GM13977 (cell line): ENCODE data around the gene MYO18A.
"Not testable (repeated sequence)": the region's sequence is repeated elsewhere in the genome, so short reads cannot be mapped to it uniquely, and the experiment has no call there.

Experiments used
- DNase-seq: peaks from one replicate; pipeline ENCODE4 v3.0.0; 2012; ENCODE audit warnings: low spot score
- CTCF ChIP-seq: IDR thresholded peaks from 2 replicates; pipeline ENCODE4 v1.5.1; 2012; ENCODE audit warnings: mild to moderate bottlenecking, control low read depth; ENCODE audit not compliant: insufficient read depth; ENCODE audit errors: extremely low read depth, missing control alignments
- in situ Hi-C: fragments of 300-500 bp; cut with MboI; formaldehyde crosslinking; loops from one replicate; pipeline ENCODE4 v1.12.0; 2022; ENCODE audit warnings: low sequenced_read_pairs, low pct_unique_long_range_greater_than_20kb, mixed read lengths, inconsistent platforms; ENCODE audit not compliant: unreplicated experiment

MYO18A gene

DNA sequence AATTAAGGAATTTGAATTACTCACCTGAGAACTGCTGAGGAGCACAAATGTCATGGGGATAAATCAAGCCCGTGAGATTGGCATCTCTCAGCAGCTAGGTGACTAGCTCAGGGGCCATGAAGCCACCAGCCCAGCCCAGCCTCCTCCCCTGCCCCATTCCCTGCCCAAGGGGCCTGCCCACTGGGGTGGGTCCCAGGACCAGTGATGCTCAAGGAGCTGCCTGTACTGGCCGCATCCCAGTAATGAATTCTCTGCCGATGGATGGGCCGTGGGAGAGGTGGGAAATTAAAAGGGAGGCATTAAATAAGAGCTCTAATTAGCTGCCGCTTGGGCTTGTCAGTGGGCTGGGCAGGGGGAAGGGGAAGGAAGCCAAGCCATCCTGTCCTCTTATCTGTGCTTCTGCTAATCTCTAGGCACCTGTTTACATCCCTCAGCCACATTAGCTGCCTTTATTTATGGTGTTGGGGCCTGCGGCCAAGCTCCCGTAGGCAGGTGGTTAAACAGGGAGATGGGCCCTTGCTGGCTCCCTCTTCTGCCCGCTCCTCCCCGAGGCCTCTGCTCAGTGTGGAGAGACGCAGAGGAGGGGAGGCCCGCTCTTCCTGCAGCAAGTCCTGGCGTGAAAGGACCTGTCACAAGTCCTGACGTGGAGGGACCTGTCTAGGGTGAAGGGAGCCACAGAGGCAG lies 88.5 kb downstream of the MYO18A start:
- TF ChIP-seq CTCF = no peak
- DNase-seq = no peak
- in situ Hi-C loops = no loop called here

DNA sequence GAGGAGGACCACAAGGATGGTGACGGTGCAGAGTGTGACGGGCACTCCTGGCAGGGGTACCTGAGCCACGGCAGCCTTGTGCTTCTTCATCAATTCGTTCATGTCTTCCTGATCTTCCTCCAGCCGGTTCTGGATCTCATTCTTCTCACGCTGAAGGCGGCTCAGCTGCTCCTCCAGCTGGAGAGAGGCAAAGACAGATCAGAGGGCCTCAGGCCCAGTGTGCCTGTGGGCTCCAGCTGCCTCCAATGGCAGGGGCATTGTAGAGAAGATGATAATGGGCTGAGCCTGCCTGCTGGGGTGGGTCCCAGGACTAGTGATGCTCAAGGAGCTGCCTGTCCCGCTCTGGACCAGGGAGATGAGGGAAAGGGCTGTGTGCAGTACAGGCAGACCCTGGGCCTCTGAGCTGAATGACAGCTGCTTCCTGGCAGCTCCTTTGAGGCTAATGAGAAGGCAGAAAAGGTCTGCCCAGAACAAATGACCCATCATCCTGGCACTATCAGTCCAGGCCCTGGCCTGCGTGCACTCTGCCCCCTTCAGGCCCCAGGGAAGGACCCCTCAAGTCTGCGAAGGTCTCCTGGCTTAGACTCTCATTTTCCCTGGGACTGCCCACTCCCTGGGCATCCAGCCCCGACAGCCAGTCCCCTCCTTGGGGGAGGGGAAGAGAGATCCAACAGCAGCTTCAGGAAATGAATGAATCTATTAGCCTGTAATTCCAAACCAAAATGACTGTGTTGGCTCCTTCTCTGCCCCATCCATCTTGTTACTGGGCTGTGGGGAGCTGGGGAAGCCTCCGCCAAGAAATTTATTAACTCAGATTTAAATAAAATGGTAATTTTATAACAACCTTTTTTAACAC lies 89.2 kb downstream of the MYO18A start:
- TF ChIP-seq CTCF = no peak
- in situ Hi-C loops = no loop called here
- no peak for DNase-seq

GRCh38 chr17:29090108-29090507 lies 90.1 kb downstream of the MYO18A start:
- in situ Hi-C loops = no loop called here
- no peak for TF ChIP-seq CTCF
- DNase-seq = no peak

DNA sequence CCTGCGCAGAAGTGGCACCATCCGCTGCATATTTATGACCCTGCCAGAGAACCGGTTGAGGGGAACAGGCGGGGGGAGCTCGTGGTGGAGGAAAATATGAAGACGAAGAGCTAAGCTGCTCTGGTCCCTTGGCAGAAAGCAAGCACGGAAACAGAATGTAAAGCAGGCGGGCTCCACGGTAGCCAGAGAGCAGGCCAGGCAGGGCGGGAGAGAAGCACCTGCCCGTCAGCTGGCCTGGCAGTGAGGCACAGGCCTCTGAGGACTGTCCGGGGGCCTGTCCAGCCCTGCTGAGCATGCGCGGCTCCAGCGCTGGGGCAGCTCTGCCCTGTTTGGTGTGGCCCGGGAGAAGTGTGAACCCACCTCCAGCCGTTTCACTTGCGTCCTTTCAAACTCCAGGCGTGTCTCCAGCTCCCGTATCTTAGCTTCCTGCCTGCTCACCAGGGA lies 90.6 kb downstream of the MYO18A start:
- DNase-seq = no peak

DNA sequence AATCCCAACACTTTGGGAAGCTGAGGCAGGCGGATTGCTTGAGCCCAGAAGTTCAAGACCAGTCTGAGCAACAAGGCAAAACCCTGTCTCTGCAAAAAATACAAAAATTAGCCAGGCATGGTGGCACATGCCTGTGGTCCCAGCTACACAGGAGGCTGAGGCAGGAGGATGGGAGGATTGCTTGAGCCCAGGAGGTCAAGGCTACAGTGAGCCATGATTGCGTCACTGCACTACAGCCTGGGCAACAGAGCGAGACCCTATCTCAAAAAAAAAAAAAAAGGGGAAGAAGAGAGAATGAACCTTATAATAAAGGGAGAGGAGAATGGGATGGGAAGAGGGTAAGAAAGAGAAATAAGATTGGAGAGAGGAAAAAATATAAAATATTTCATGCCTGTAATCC lies 91.4 kb downstream of the MYO18A start:
- DNase-seq, in situ Hi-C loops: not testable (repeated sequence)

More for the DNA sequence above, 90.6 kb downstream of the MYO18A start:
- in situ Hi-C loops = no loop called here
- no peak for TF ChIP-seq CTCF

DNA sequence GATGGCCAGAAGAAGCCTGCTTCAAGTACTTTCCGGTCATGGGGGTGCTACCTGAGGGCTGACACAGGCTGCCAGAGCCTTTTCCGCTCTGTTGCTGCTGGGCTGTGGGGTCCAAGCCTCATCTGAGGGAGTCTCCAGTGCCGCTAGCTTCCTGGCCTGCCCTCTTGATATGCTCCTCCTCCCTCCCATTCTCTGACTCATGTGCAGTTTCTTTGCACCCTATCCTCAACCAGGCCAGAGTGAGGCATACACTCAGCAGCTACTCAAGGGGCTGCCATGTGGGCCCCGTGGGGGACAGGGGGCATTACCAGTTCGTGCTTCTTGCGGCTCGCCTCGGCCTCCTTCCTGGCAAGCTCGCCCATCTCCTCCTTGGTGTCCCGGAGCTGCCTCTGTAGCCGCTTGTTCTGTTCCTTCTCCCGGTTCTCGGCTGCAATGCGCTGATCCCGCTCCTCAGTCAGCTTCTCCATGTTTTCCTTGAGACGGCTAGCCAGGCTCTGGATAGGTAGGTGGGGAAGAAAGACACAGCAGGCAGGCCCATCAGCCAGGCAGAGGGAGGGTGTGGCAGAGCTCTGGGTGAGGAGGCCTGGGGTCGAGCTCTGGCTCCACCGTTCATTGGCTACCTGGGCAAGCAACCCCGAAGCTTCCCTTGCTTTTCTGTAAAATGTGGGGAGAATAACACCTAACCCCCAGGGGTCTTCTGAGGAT lies 93.4 kb downstream of the MYO18A start:
- no peak for TF ChIP-seq CTCF
- DNase-seq = no peak
- in situ Hi-C loops = no loop called here

DNA sequence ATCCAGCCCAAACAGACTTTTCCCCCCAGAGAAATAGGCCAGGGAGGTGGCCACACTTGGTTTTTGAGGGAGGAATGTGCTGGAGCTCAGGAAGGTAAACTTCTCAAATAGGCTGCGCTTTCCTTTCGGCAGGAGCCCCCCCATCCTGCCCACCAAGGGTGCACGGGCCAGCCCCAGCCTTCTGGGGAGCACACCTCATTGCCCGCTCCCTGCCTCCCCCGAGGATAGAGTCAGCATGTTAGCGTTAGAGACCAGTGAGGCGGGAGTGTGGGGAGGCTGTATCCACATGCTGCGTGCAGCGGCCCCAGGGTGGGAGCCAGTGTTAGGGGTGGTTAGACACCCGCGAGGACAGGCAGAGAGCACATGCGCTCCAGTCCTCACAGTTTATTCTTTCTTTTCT lies 95.0 kb downstream of the MYO18A start:
- in situ Hi-C loops = no loop called here
- TF ChIP-seq CTCF = no peak

More for the DNA sequence above, 95.0 kb downstream of the MYO18A start:
- no peak for DNase-seq
